Activated CD8-positive, alpha-beta memory T cell treated with anti-CD3 and anti-CD28 coated beads for 36 hours (primary cell): ENCODE measurements around the gene JMJD4. TPM values are rescaled to one million over a fixed set of nuclear protein-coding genes. Genes with fewer than 3 reads are reported as not detected.

ENCODE experiments used
- CTCF ChIA-PET: fragments of 350-600 bp; sonication (Branson Sonifier 250); formaldehyde crosslinking; loops from one replicate; lab custom pipeline; 2021; ENCODE audit warnings: antibody characterized with exemption; lab: Charles Lee
- POLR2A ChIA-PET: fragments of 350-600 bp; sonication (Branson Sonifier 250); formaldehyde crosslinking; loops from one replicate; lab custom pipeline; 2021; ENCODE audit warnings: antibody characterized with exemption; lab: Charles Lee
- total RNA-seq, 2 experiments: library from RNA; stranded (reverse); gene quantifications; one replicate each; pipeline ENCODE4 v1.2.3, GENCODE V29; 2021

JMJD4 gene
- total RNA-seq, 2 experiments from 2014 or later: 28.4 to 32.3 TPM

GRCh38 chr1:227770812-227771211 is 35.7 kb upstream of the JMJD4 start:
- CTCF ChIA-PET: no interaction called here
- POLR2A ChIA-PET: no interaction called here

DNA sequence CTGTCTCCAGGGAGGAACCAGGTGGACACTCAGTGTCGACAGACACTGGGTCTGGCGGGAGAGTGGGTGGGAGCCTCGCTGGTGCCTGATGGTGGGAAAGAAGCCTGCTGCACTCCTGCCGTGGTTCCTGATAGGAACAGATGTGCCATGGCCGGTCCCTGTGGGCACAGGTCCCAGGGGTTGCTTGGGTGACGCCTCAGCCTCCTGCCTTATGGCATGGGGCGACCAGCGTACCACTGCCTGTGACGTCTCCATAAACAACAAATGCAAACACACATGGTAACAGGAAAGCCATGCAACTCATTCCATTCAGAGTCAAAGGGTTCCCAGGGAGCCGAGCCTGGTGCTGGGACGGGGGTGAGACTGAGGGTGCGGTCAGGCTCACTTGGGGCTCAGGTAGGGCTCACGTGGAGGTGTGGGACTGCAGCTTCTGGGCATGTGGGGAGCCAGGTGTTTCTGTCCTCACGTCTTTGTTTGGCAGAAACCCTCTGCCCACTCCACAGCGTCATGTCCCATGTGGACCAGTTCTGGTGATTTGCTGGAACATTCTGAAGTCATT is 34.9 kb upstream of the JMJD4 start:
- ChIA-PET POLR2A (no interaction called here), CTCF (no interaction called here)

- ChIA-PET CTCF (no interaction called here), POLR2A (no interaction called here)
Observed at GRCh38 chr1:227769047-227769935, 34.2 kb upstream of the JMJD4 start.

DNA sequence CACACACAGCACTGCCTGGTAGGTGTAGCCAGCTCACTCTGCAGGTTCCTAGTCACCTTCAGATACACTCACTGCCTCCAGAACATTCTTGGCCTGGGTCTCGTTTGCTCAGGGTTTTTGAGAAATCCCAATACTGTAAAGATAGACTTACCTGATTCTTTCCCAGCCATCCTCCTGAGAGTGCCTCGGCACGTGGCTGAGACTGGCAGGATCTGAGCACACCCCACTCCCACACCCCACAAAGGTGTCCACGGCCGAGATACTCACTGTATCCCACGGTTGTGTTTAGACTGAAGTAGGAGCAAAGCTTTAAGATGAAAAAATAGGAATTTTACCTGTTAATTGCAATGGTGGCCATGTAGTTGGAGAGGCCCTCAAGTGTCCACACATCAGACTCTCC is 33.5 kb upstream of the JMJD4 start:
- ChIA-PET CTCF (no interaction called here), POLR2A (no interaction called here)

- ChIA-PET CTCF (no interaction called here), POLR2A (no interaction called here)
Observed at GRCh38 chr1:227768125-227768439, 33.0 kb upstream of the JMJD4 start.

DNA sequence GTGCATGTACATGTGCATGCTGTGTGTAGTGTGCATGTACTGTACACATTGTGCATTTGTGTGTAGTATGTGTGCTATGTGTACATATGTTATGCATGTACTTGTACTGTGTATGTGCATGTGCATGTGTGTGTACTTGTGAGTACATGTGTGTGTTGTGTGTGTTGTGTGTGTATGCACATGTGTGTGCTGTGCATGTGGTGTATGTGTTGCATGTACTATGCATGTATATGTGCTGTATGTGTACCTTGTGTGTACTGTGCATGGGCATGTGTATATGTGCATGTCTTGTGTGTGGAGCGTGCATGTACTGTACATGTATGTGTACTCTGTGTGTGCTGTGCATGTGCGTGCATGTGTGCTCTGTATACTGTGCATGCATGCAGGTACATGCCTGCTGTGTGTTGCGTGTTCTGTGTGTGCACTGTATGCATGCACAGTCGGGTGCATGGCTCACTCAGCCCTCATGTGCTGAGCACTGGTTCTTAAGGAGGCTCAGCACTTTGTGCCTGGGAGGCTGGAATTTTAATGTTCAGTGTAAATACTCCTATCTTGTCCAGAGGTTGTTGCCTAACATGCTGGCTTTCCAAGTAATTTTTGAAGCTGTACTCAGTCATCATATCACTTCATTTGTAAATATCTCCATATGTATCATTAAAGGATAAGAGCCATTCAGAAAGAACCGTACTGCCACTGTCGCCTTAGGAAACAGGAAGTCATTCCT is 32.5 kb upstream of the JMJD4 start:
- ChIA-PET POLR2A (interaction anchor here (1.6 kb wide), 1 partner anchor 167 kb away, joined by 5 read pairs; no protein-coding TSS in a partner anchor), CTCF (no interaction called here)

GRCh38 chr1:227766653-227767277 is 31.7 kb upstream of the JMJD4 start:
- POLR2A ChIA-PET: interaction anchor here (0.5 to 1.6 kb wide), 3 partner anchors 21 to 375 kb away, joined by 3 to 5 read pairs (median 4); no protein-coding TSS in a partner anchor
- CTCF ChIA-PET: interaction anchor here (1.0 to 2.1 kb wide), 3 partner anchors 22 to 232 kb away, joined by 3 to 12 read pairs (median 4); no protein-coding TSS in a partner anchor

GRCh38 chr1:227766015-227766634 is 31.0 kb upstream of the JMJD4 start:
- POLR2A ChIA-PET: interaction anchor here (0.5 to 1.6 kb wide), 4 partner anchors 22 to 693 kb away, joined by 3 to 5 read pairs (median 4); no protein-coding TSS in a partner anchor
- CTCF ChIA-PET: interaction anchor here (1.0 to 2.1 kb wide), 3 partner anchors 22 to 233 kb away, joined by 3 to 12 read pairs (median 4); no protein-coding TSS in a partner anchor

DNA sequence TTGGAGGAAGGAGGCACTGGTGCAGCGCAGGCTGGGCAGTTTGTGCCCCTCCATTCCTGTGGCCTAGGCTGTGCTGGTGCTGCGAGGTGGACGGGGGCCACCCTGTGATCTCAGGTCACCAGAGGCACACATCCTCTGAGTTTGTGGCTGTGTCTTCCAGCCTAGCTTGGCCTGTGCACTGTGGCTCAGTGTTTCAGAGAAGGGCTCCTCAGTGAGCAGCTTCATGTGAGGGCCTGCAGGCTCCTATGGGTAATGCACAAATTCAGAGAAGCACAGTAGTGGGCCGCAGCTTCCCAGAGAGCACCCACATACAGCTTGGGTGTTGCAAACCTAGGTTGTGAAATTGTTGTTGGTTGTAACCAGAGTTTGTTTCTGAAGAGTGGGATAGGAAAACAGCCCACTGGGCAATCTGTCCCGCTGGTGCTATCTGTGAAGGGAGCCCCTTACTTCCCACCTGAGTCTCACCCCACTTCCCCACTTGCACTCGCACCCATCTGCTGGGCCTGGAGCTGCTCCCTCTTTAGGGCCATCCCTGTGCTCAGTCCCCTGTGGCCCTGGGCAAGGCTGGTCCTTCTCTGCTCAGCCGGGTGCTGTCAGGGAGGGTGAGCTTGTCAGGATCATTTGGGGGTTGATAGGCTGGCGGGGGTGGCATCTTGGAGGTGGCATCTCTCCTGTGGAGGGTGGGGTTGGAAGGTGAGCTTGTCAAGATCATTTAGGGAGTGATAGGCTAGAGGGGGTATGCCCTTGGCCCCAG is 30.3 kb upstream of the JMJD4 start:
- CTCF ChIA-PET: interaction anchor here (1.0 to 2.1 kb wide), 3 partner anchors 23 to 233 kb away, joined by 3 to 12 read pairs (median 4); no protein-coding TSS in a partner anchor
- POLR2A ChIA-PET: interaction anchor here (0.6 to 0.8 kb wide), 2 partner anchors 22 to 694 kb away, joined by 3 to 4 read pairs; no protein-coding TSS in a partner anchor

- ChIA-PET CTCF (interaction anchor here (1.0 to 3.7 kb wide), 3 partner anchors 89 to 190 kb away, joined by 3 to 29 read pairs (median 4); no protein-coding TSS in a partner anchor), POLR2A (no interaction called here)
Observed at GRCh38 chr1:227764019-227764391, 28.9 kb upstream of the JMJD4 start.

- ChIA-PET CTCF (interaction anchor here (0.8 to 3.7 kb wide), 9 partner anchors 10 to 345 kb away, joined by 3 to 29 read pairs (median 4); partner anchors contain the start of gene WNT9A), POLR2A (no interaction called here)
Observed at GRCh38 chr1:227763246-227764018, 28.3 kb upstream of the JMJD4 start.

- ChIA-PET POLR2A (no interaction called here), CTCF (interaction anchor here (0.7 to 3.7 kb wide), 14 partner anchors 11 to 346 kb away, joined by 3 to 29 read pairs (median 4); partner anchors contain the start of genes WNT9A and ZNF678)
Observed at GRCh38 chr1:227762231-227762911, 27.3 kb upstream of the JMJD4 start.

DNA sequence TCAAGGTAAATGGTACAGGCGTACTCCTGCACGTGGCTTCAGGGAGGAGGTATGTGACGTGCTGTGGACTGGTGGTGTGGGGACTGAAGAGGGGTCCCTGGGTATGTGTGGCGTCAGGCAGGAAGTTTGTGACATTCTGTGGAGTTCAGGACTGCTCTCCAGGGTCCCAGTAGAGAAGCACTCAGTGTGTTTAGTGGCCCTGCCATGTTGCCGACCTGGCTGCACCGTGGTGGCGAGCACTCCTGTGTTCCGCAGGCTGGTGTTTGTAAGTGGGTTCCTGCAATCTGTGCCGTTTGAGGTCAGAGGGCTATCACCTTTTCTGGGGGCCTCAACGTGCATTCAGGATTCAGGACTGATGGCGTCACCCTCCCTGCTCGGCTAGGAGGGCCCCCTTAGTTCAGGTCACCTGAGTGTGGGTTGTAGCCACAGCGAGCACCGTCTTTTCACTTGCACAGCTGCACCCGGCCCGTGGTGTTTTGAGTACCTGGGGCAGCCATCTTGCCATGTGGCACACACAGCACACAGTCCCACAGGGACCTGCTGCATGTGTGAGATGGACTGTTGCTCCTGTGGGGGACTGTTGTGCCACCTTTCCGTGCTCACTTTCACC is 26.6 kb upstream of the JMJD4 start:
- ChIA-PET POLR2A (no interaction called here), CTCF (interaction anchor here (0.7 to 3.7 kb wide), 11 partner anchors 12 to 198 kb away, joined by 3 to 29 read pairs (median 4); partner anchors contain the start of genes WNT9A and ZNF678)

DNA sequence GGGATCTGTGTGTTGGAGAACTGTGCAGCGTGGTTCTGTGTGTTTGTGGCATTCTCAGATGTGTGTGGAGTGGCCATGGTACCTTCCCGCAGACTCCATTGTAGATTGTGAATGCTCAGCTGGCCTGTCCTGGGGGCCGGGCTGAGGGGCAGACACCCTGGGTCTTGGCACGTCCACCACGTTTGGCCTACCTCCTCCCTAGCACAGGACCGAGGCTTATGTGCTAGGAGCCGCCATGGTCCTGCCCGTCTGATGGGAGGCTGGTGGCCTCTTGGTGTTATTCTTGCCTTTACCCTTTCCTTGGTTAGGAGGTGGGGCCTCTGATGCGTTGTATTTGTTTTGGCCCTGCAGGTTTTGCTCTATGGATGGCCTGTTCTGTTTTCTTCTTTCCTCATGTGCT is 25.3 kb upstream of the JMJD4 start:
- POLR2A ChIA-PET: interaction anchor here (0.7 kb wide), 1 partner anchor 193 kb away, joined by 3 read pairs; no protein-coding TSS in a partner anchor
- CTCF ChIA-PET: interaction anchor here (0.9 to 3.7 kb wide), 3 partner anchors 13 to 194 kb away, joined by 3 to 29 read pairs (median 16); no protein-coding TSS in a partner anchor
